Mucosa of descending colon (tissue), 3 donors: Measurements from ENCODE around the gene SDK2. TPM values are rescaled to one million over a fixed set of nuclear protein-coding genes. Genes with fewer than 3 reads are reported as not detected.
A peak's percentile ranks its signal among the peaks of the same experiment; 100 is the strongest.

Experiments used
- ATAC-seq: fragments of 200-7000 bp; cut with Tn5 transposase; one replicate; pipeline ENCODE4 v1.9.1; 2020; ENCODE audit warnings: mild to moderate bottlenecking, moderate library complexity
- DNase-seq, 3 donors: peaks; one replicate each; pipeline ENCODE4 v3.0.0-alpha.2; 2020
- H3K36me3 ChIP-seq: fragments of 200-600 bp; one replicate; pipeline ENCODE4 v1.8.0; 2021; ENCODE audit warnings: low read depth, mild to moderate bottlenecking
- H3K4me1 ChIP-seq: fragments of 200-600 bp; one replicate; pipeline ENCODE4 v1.8.0; 2021; ENCODE audit warnings: low read depth, mild to moderate bottlenecking
- H3K4me3 ChIP-seq: fragments of 200-600 bp; one replicate; pipeline ENCODE4 v1.8.0; 2021; ENCODE audit warnings: mild to moderate bottlenecking
- H3K9me3 ChIP-seq: fragments of 200-600 bp; one replicate; pipeline ENCODE4 v1.8.0; 2021; ENCODE audit warnings: mild to moderate bottlenecking
- intact Hi-C, 2 donors: fragments of 100-400 bp; cut with DNase I in 1 of 2; cut with micrococcal nuclease in 1 of 2; formaldehyde crosslinking; loops; one replicate each; pipeline versions ENCODE4 v1.11.0 to v1.11.1; 2022; cut with DNase I, micrococcal nuclease
- total RNA-seq, 3 donors: library from RNA; stranded (reverse); fragmentation: NEBNext Ultra II Directional in 2 of 3; extraction: Animal tissue kit (Norgen Biotek cat#: 25700) in 2 of 3; gene quantifications; one replicate each; pipeline versions ENCODE4 v1.2.1 to v1.2.4, GENCODE V29; 2021 to 2023
- TF ChIP-seq, protein P1 (sequence below): fragments of 200-600 bp; IDR thresholded peaks from one replicate; pipeline ENCODE4 v1.8.0; 2022; ENCODE audit warnings: antibody characterized with exemption, mild to moderate bottlenecking
- donor health status: DM: no; HTN: no; CAD: no; lungs with moderate emphysema.
- donor health status: DM: no; HTN: no; CAD: no.
- donor health status: DM: no; HTN: yes; CAD: no.

The SDK2 gene
- total RNA-seq, 3 donors from 2014 or later, result 1.2 to 1.6 (median 1.3) TPM

DNA sequence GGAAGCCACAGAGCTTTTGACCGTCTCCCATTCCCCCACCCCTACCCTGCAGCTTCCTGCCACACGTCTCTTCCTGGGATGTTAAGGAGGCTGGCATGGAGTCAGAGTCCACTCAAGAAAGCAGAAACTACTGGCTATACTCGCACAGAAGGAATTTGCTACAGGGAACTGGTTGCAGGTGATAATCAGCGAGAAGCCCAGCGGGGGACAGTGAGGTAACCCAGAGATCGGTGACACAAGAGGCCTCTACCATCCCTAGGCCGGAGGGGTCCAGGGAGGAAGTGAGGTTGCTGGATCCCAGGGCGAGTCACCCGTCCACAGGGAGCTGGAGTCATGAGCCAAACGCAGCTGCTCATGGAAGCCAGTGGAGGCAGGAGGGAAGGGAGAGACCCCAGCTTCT, 93.7 kb downstream of the SDK2 start:
- Histone ChIP-seq H3K4me3 (no peak overlapping the region), H3K4me1 (no peaks in the 10 kb centered on the region), H3K36me3 (no peaks in the 10 kb centered on the region), H3K9me3 (no peaks in the 10 kb centered on the region)
- ATAC-seq (no peak), DNase-seq (no peak)
- TF ChIP-seq, protein P1, sequence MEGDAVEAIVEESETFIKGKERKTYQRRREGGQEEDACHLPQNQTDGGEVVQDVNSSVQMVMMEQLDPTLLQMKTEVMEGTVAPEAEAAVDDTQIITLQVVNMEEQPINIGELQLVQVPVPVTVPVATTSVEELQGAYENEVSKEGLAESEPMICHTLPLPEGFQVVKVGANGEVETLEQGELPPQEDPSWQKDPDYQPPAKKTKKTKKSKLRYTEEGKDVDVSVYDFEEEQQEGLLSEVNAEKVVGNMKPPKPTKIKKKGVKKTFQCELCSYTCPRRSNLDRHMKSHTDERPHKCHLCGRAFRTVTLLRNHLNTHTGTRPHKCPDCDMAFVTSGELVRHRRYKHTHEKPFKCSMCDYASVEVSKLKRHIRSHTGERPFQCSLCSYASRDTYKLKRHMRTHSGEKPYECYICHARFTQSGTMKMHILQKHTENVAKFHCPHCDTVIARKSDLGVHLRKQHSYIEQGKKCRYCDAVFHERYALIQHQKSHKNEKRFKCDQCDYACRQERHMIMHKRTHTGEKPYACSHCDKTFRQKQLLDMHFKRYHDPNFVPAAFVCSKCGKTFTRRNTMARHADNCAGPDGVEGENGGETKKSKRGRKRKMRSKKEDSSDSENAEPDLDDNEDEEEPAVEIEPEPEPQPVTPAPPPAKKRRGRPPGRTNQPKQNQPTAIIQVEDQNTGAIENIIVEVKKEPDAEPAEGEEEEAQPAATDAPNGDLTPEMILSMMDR, result no peak
- intact Hi-C loops, result no loop called here

DNA sequence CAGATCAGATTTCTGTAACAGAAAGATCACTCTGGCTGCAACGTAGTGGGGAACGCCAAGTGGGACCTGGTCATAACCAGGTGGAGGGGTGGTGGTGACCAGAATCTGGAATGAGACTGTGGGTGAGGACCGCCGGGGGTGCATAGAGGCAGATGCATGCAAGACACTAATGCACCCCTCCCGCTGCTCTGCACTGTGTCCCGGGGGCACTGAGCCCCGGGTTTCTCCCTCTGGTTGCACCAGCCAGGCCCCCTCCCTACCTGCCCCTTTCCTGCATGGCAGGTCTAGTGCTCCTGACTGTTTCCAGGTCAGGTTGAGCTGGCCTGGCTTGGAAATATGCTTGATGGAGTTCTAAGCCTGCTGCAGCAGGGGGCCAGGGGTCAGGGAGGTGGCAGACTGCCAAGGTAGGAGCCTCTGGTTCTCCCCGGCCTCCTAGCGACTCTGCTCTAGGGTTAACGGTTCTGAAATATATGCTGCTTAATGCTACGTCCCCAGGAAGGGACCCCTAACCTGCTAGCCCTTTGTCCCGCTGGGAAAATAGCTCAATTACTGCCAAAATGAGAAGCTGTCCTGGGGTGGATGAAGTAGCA, 94.3 kb downstream of the SDK2 start:
- Histone ChIP-seq H3K4me3 (no peak overlapping the region), H3K36me3 (no peaks in the 10 kb centered on the region), H3K9me3 (no peaks in the 10 kb centered on the region), H3K4me1 (no peaks in the 10 kb centered on the region)
- ATAC-seq (no peak), DNase-seq (no peak)
- intact Hi-C loops, result no loop called here
- TF ChIP-seq, protein P1, result no peak

DNA sequence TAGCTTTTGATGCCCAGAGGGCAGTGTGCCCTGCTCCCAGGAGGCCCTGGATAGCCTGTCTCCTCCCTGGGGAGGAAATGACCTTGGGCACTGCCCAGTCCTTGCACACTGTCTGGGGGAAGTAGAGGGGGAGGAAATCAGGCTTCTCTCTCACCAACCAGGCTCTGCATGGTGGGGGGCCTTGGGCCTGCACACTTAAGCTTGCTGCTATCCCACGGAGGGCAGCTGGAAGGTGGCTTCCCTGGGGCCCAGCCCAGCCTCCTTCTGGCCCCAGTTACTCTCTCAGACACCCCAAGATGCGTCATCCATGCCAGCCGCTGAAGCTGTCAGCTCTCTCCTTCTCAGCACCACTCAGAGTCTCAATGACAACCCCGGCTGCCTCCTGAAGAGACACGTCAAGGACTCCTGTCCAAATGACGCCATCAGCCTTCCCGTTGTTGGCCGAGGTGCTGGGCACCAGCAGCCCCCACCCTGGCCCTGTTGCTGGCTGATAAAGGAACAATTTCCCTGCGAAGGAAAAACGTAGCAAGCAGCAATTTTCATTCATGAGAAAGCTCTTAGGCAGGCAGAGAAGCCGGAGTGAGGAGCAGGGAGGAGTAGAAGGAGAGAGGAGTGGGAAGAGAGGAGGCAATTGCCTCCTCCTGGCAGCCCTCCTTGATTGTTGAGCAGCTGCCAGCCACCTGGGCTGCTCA, 95.5 kb downstream of the SDK2 start:
- ATAC-seq, result no peak
- no peak for DNase-seq
- Histone ChIP-seq H3K36me3 (no peaks in the 10 kb centered on the region), H3K4me3 (no peak overlapping the region), H3K4me1 (no peaks in the 10 kb centered on the region), H3K9me3 (no peaks in the 10 kb centered on the region)
- intact Hi-C loops, result no loop called here
- TF ChIP-seq, protein P1, result no peak

DNA sequence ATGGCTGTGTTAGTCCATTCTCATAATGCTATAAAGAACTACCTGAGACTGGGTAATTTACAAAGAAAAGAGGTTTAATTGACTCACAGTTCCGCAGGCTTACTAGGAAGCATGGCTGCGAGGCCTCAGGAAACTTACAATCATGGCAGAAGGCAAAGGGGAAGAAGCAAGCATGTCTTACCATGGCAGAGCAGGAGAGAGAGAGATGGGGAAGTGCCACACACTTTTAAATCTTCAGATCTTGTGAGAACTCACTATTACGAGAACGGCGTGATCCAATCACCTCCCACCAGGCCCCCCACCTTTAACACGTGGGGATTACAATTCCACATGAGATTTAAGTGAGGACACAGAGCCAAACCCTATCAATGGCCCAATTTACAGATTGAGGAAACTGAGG, 96.5 kb downstream of the SDK2 start:
- no peak for DNase-seq
- intact Hi-C loops, result no loop called here
- TF ChIP-seq, protein P1, result no peak
- no peaks in the 10 kb centered on the region for H3K9me3 ChIP-seq
- no peak overlapping the region for H3K4me3 ChIP-seq
- H3K36me3 ChIP-seq, result no peaks in the 10 kb centered on the region
- H3K4me1 ChIP-seq, result no peaks in the 10 kb centered on the region
- ATAC-seq, result no peak

DNA sequence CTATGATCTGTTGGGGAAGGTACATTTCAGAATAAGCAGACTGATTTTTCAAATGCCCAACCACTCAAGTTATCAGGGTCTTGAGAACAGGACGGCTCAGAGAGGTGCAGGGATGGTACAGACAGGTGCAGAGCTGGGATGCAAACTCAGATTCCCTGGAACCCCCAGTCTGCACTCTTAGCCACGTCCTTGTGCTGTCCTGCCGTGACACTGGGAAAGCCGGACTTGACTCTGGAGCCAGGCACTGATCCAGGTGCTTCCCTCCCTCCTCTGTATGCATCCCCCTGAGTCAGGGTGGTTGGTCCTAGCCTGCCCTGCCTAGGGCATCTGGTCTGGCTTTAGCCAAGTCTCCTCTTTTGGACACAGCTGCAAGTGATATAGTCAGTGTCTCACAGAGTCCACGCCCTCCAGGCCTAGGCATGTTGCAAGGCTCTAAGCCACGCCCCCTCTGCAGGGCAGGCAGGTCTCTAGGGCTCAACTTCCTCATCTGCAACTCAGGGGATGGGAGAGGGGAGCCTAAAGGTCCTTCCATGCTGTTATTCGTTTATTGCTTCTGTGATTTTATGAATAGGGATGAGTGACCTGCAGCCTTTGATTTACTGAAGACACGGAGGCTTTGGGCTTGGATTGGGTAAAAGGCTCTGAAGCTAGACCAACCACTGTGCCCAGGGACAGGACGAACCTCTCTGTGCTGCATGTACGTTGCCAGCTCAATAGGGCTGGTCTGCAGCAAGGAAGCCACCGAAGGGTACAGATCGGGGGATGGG, 97.3 kb downstream of the SDK2 start:
- ATAC-seq (peak; percentile 86), DNase-seq (peak; percentile 76 to 83 (median 76))
- intact Hi-C loops, result no loop called here
- no peak overlapping the region for H3K4me3 ChIP-seq
- H3K9me3 ChIP-seq, result no peaks in the 10 kb centered on the region
- TF ChIP-seq, protein P1, result no peak
- no peaks in the 10 kb centered on the region for H3K4me1 ChIP-seq
- H3K36me3 ChIP-seq, result no peaks in the 10 kb centered on the region
